ENCODE data around the gene APPBP2.

Gene APPBP2

GRCh38 chr17:60393840-60394723 lies 132.0 kb downstream of the APPBP2 start:
- no peak for DNase-seq (ENCODE audit: low spot score)
